Gastrocnemius medialis (tissue), 4 donors: ENCODE results near the gene AFAP1.

Source experiments
- CTCF ChIP-seq, 5 experiments: fragments of 450-650 bp in 3 of 5; fragments of 200-600 bp in 2 of 5; sonication (generic) in 2 of 5; IDR thresholded peaks in 4 of 5; conservative IDR thresholded peaks in 1 of 5; 1 replicate in 4 of 5; 2 replicates in 1 of 5; pipeline ENCODE4 v1.5.1; 2016 to 2019; ENCODE audit warnings: antibody characterized with exemption in 5 of 5, mild to moderate bottlenecking in 3 of 5, moderate library complexity in 3 of 5
- POLR2A ChIP-seq, 2 donors: fragments of 450-650 bp; IDR thresholded peaks; one replicate each; pipeline ENCODE4 v1.6.1; 2017; ENCODE audit warnings: antibody characterized with exemption in 2 of 2, mild to moderate bottlenecking in 2 of 2, moderate library complexity in 2 of 2

- TF ChIP-seq CTCF (IDR thresholded peaks at IDR 0.05 in 4 of 5, conservative IDR thresholded peaks at IDR 0.05 in 1 of 5) (no peak), POLR2A (IDR thresholded peaks at IDR 0.05) (no peak)
These were observed 28.0 kb upstream of the AFAP1 start for GRCh38 chr4:7967501-7968261.
